Stimulated activated CD4-positive, alpha-beta T cell treated with anti-CD3 and anti-CD28 coated beads, Interleukin-12 subunit alpha, Interleukin-12 subunit beta, amount 100 ng/mL, for 4 hours (primary cell): Measurements from ENCODE around the gene RHBDF2.

Experiments
- DNase-seq: peaks from one replicate; pipeline ENCODE4 v3.0.0-alpha.2; 2020

The RHBDF2 gene

GRCh38 chr17:76477576-76477975 is 23.6 kb downstream of the RHBDF2 start:
- no peak for DNase-seq

GRCh38 chr17:76476736-76477135 is 24.5 kb downstream of the RHBDF2 start:
- DNase-seq, result no peak

- no peak for DNase-seq
Observed at GRCh38 chr17:76475302-76475701, 25.9 kb downstream of the RHBDF2 start.

- DNase-seq, result no peak
Observed at GRCh38 chr17:76474894-76475293, 26.3 kb downstream of the RHBDF2 start.

GRCh38 chr17:76474238-76474637 is 27.0 kb downstream of the RHBDF2 start:
- no peak for DNase-seq

GRCh38 chr17:76473541-76473985 is 27.7 kb downstream of the RHBDF2 start:
- DNase-seq, result no peak

GRCh38 chr17:76472726-76473125 is 28.5 kb downstream of the RHBDF2 start:
- no peak for DNase-seq

- no peak for DNase-seq
Observed at GRCh38 chr17:76472258-76472645, 29.0 kb downstream of the RHBDF2 start.

- DNase-seq, result no peak
Observed at GRCh38 chr17:76471498-76472257, 29.5 kb downstream of the RHBDF2 start.

- no peak for DNase-seq
Observed at GRCh38 chr17:76469991-76470739, 31.1 kb downstream of the RHBDF2 start.

- no peak for DNase-seq
Observed at GRCh38 chr17:76469076-76469990, 31.9 kb downstream of the RHBDF2 start.

- no peak for DNase-seq
Observed at GRCh38 chr17:76468634-76469010, 32.6 kb downstream of the RHBDF2 start.

GRCh38 chr17:76467809-76468633 is 33.2 kb downstream of the RHBDF2 start:
- no peak for DNase-seq

GRCh38 chr17:76467366-76467765 is 33.9 kb downstream of the RHBDF2 start, which contains the start of gene AANAT:
Gene AANAT (plus strand): TSS chr17:76467603. CDS start chr17:76468747, 1,144 bp downstream.
- DNase-seq, result no peak

GRCh38 chr17:76466775-76467130 is 34.5 kb downstream of the RHBDF2 start:
- DNase-seq, result no peak

- no peak for DNase-seq
Observed at GRCh38 chr17:76462556-76463290, 38.5 kb downstream of the RHBDF2 start.

- DNase-seq, result no peak
Observed at GRCh38 chr17:76461765-76462555, 39.3 kb downstream of the RHBDF2 start.

GRCh38 chr17:76459674-76460073 is 41.5 kb downstream of the RHBDF2 start:
- DNase-seq, result no peak

- DNase-seq, result no peak
Observed at GRCh38 chr17:76458580-76459490, 42.4 kb downstream of the RHBDF2 start.

GRCh38 chr17:76453431-76453743 is 47.8 kb downstream of the RHBDF2 start:
- no peak for DNase-seq
